NAMALWA (cell line): ENCODE data around the gene BNIP5.

Experiments
- DNase-seq: peaks from one replicate; pipeline ENCODE4 v3.0.0-alpha.2; 2015; ENCODE audit warnings: low spot score

The BNIP5 gene

GRCh38 chr6:36292170-36292569 is 44.5 kb downstream of the BNIP5 start:
- no peak for DNase-seq

- DNase-seq, result no peak
Observed at GRCh38 chr6:36290668-36291620, 45.7 kb downstream of the BNIP5 start.

- DNase-seq, result no peak
Observed at GRCh38 chr6:36289281-36289878, 47.3 kb downstream of the BNIP5 start.

GRCh38 chr6:36286858-36287257 is 49.8 kb downstream of the BNIP5 start:
- DNase-seq, result no peak

- no peak for DNase-seq
Observed at GRCh38 chr6:36285797-36286196, 50.9 kb downstream of the BNIP5 start.

GRCh38 chr6:36285187-36285671 is 51.5 kb downstream of the BNIP5 start:
- no peak for DNase-seq

GRCh38 chr6:36284359-36284758 is 52.3 kb downstream of the BNIP5 start:
- DNase-seq, result no peak

GRCh38 chr6:36283608-36284007 is 53.1 kb downstream of the BNIP5 start:
- no peak for DNase-seq

GRCh38 chr6:36280983-36281382 is 55.7 kb downstream of the BNIP5 start:
- DNase-seq, result no peak

- DNase-seq, result peak; percentile 11
Observed at GRCh38 chr6:36280467-36280866, 56.2 kb downstream of the BNIP5 start.

- DNase-seq, result no peak
Observed at GRCh38 chr6:36277946-36278470, 58.7 kb downstream of the BNIP5 start.

GRCh38 chr6:36276581-36277536 is 59.8 kb downstream of the BNIP5 start:
- DNase-seq, result no peak

- DNase-seq, result no peak
Observed at GRCh38 chr6:36273802-36274514, 62.7 kb downstream of the BNIP5 start.

GRCh38 chr6:36273067-36273466 is 63.6 kb downstream of the BNIP5 start:
- no peak for DNase-seq

GRCh38 chr6:36272234-36272633 is 64.5 kb downstream of the BNIP5 start:
- DNase-seq, result no peak

GRCh38 chr6:36269834-36270705 is 66.6 kb downstream of the BNIP5 start, which contains the start of gene PNPLA1:
PNPLA1 (plus strand) TSS chr6:36270060; CDS start chr6:36270460, 400 bp downstream.
- no peak for DNase-seq

- no peak for DNase-seq
Observed at GRCh38 chr6:36268478-36269275, 68.0 kb downstream of the BNIP5 start.

GRCh38 chr6:36267731-36268477 is 68.8 kb downstream of the BNIP5 start:
- DNase-seq, result no peak
